Fibroblast of lung (primary cell): ENCODE measurements around the gene CANX. TPM values are rescaled to one million over a fixed set of nuclear protein-coding genes. Genes with fewer than 3 reads are reported as not detected.

ENCODE experiments used
- DNase-seq, 2 donors: peaks; one replicate each; pipeline versions ENCODE4 v3.0.0 to v3.0.0-alpha.2; 2010; ENCODE audit warnings: low read depth in 2 of 2
- H2AFZ ChIP-seq: 2 replicates; pipeline ENCODE4 v1.5.1; 2012; ENCODE audit warnings: low read length, control low read depth, inconsistent platforms
- H3K27ac ChIP-seq: 2 replicates; pipeline ENCODE4 v1.5.1; 2011; ENCODE audit warnings: low read length, control low read depth; ENCODE audit not compliant: insufficient read depth
- H3K27me3 ChIP-seq: 2 replicates; pipeline ENCODE4 v1.5.1; 2011; ENCODE audit warnings: mild to moderate bottlenecking, low read length; ENCODE audit not compliant: control insufficient read depth, insufficient read depth
- H3K36me3 ChIP-seq: 2 replicates; pipeline ENCODE4 v1.5.1; 2011; ENCODE audit warnings: low read length; ENCODE audit not compliant: control insufficient read depth, insufficient read depth
- H3K4me1 ChIP-seq: 2 replicates; pipeline ENCODE4 v1.5.1; 2011; ENCODE audit warnings: low read length; ENCODE audit not compliant: control insufficient read depth, insufficient read depth; ENCODE audit errors: extremely low read depth
- H3K4me2 ChIP-seq: 2 replicates; pipeline ENCODE4 v1.5.1; 2011; ENCODE audit warnings: low read length, control low read depth; ENCODE audit not compliant: insufficient read depth; ENCODE audit errors: extremely low read depth
- H3K4me3 ChIP-seq, 4 experiments: fragments of 200-600 bp in 1 of 4; sonication (generic) in 1 of 4; replicated peaks in 1 of 4; 2 replicates each; pipeline ENCODE4 v1.5.1; 2011 to 2016; ENCODE audit warnings: low read length in 4 of 4, low read depth in 3 of 4, mild to moderate bottlenecking in 3 of 4, control low read depth in 2 of 4, inconsistent platforms in 1 of 4, mixed read lengths in 1 of 4; ENCODE audit not compliant: insufficient read depth in 1 of 4; ENCODE audit errors: control extremely low read depth in 1 of 4
- H3K79me2 ChIP-seq: 2 replicates; pipeline ENCODE4 v1.5.1; 2012; ENCODE audit warnings: mild to moderate bottlenecking, low read length, inconsistent platforms; ENCODE audit not compliant: control insufficient read depth, insufficient read depth
- H3K9ac ChIP-seq: 2 replicates; pipeline ENCODE4 v1.5.1; 2011; ENCODE audit warnings: mild to moderate bottlenecking, low read length, control low read depth; ENCODE audit not compliant: insufficient read depth
- H3K9me3 ChIP-seq: 2 replicates; pipeline ENCODE4 v1.5.1; 2012; ENCODE audit warnings: low read depth, low read length; ENCODE audit not compliant: control insufficient read depth, insufficient read depth
- H4K20me1 ChIP-seq: 2 replicates; pipeline ENCODE4 v1.5.1; 2011; ENCODE audit warnings: low read length; ENCODE audit not compliant: control insufficient read depth, insufficient read depth; ENCODE audit errors: extremely low read depth
- EZH2 ChIP-seq: IDR thresholded peaks from 2 replicates; pipeline ENCODE4 v1.5.1; 2012; ENCODE audit warnings: low read length, control low read depth, mild to moderate bottlenecking; ENCODE audit errors: missing control alignments
- polyA plus RNA-seq, 2 donors: library from polyadenylated mRNA; depleted of rRNA in 1 of 2; stranded (reverse) in 1 of 2; unstranded in 1 of 2; fragments of >200 nt; gene quantifications; 2 replicates each; pipeline ENCODE4 v1.2.1, GENCODE V29; 2011 to 2012; ENCODE audit warnings: missing spikeins in 1 of 2
- total RNA-seq: library from RNA; depleted of rRNA; stranded (reverse); fragments of >200 nt; gene quantifications from 2 replicates; pipeline ENCODE4 v1.2.1, GENCODE V29; 2014
- TF ChIP-seq, protein P1 (sequence below), 2 donors: IDR thresholded peaks in 1 of 2; conservative IDR thresholded peaks in 1 of 2; 1 replicate in 1 of 2; 2 replicates in 1 of 2; pipeline ENCODE4 v1.5.1; 2011 to 2012; ENCODE audit warnings: low read length in 2 of 2, control low read depth in 1 of 2, inconsistent platforms in 1 of 2, low read depth in 1 of 2, mild to moderate bottlenecking in 1 of 2

Gene CANX
- total and polyA plus RNA-seq, 2 donors (not counting 1 experiment from before 2014, with no cell fraction given), result 589 to 722 TPM

DNA sequence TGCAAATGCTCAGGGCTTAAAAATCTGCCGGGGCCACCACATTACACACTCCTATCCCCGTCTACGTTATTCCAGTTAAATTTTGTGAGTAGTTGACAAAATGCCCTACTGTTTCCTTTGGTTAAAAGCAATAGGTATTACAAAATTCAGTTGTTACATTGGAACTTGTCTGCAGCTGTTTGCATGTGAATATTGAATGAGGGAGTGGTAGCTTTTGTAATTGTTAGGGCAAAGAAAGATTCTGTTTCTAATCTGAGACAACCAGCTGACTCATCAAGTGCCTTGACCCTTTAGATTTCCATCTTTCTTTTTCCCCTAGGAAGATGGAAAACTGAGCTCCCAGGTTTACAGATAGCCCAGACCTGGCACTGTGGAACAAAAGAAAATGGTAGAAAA, 64.0 kb downstream of the CANX start:
- Histone ChIP-seq H3K36me3 (peaks cover 8% of the 10 kb centered on the region), H3K9me3 (no peaks in the 10 kb centered on the region), H3K9ac (no peak overlapping the region), H3K4me1 (peaks cover 36% of the 10 kb centered on the region), H3K27me3 (no peaks in the 10 kb centered on the region), H3K27ac (peak overlapping the region; percentile 36), H3K4me3 (peak overlapping the region in 1 of 4 experiments; percentile 2), H3K4me2 (peak overlapping the region; percentile 13), H4K20me1 (no peaks in the 10 kb centered on the region), H3K79me2 (peaks cover 62% of the 10 kb centered on the region), H2AFZ (no peak overlapping the region)
- no peak for TF ChIP-seq EZH2
- TF ChIP-seq, protein P1, sequence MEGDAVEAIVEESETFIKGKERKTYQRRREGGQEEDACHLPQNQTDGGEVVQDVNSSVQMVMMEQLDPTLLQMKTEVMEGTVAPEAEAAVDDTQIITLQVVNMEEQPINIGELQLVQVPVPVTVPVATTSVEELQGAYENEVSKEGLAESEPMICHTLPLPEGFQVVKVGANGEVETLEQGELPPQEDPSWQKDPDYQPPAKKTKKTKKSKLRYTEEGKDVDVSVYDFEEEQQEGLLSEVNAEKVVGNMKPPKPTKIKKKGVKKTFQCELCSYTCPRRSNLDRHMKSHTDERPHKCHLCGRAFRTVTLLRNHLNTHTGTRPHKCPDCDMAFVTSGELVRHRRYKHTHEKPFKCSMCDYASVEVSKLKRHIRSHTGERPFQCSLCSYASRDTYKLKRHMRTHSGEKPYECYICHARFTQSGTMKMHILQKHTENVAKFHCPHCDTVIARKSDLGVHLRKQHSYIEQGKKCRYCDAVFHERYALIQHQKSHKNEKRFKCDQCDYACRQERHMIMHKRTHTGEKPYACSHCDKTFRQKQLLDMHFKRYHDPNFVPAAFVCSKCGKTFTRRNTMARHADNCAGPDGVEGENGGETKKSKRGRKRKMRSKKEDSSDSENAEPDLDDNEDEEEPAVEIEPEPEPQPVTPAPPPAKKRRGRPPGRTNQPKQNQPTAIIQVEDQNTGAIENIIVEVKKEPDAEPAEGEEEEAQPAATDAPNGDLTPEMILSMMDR (conservative IDR thresholded peaks at IDR 0.05 in 1 of 2, IDR thresholded peaks at IDR 0.05 in 1 of 2; ENCODE audit: low read depth in 1 of 2, low read length in 2 of 2), result no peak
- DNase-seq, result peak; percentile 66 to 78

DNA sequence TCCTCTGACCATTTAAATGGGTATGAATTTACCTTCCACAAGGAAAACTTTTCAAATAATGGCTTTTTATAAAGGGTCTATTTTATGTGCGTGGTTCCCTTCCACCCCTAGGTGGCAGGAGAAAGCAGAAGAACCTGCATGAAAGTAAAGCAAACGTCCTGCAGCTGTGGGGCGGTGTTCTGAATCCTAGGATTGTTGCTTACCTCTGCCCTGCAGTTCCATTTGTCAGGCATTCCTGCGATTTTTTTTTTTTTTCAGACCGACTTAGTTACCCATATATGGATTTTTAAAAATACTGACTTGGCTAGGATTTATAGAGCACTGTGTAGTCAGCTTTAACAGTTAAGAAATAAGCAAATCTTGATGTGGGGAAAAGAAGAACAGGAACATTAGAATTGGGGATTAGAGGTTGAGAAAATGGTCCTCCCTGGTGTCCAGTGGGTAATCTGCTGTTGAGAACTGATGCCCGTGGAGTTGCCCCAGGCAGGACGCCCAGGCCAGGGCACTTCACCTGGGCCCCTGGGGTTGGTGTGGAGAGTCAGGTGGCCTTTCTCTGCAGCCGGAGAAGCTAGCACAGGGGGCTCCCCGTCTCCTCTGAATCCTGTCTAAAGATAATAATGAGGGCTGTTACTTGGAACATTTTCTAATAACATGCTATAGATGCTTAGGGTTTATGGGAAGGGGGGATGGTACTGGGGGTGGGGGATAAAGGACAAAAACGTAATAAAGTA, 64.6 kb downstream of the CANX start:
- Histone ChIP-seq H2AFZ (no peak overlapping the region), H3K79me2 (peaks cover 58% of the 10 kb centered on the region), H4K20me1 (no peaks in the 10 kb centered on the region), H3K9me3 (no peaks in the 10 kb centered on the region), H3K36me3 (peaks cover 8% of the 10 kb centered on the region), H3K27me3 (no peaks in the 10 kb centered on the region), H3K9ac (no peak overlapping the region), H3K27ac (peak overlapping the region; percentile 31), H3K4me2 (peak overlapping the region; percentile 23), H3K4me1 (peaks cover 36% of the 10 kb centered on the region), H3K4me3 (peak overlapping the region in 1 of 4 experiments; percentile 15)
- peak; percentile 92 for DNase-seq
- no peak for TF ChIP-seq EZH2
- TF ChIP-seq, protein P1 (conservative IDR thresholded peaks at IDR 0.05 in 1 of 2, IDR thresholded peaks at IDR 0.05 in 1 of 2; ENCODE audit: low read depth in 1 of 2, low read length in 2 of 2), result peak; percentile 71 to 96

DNA sequence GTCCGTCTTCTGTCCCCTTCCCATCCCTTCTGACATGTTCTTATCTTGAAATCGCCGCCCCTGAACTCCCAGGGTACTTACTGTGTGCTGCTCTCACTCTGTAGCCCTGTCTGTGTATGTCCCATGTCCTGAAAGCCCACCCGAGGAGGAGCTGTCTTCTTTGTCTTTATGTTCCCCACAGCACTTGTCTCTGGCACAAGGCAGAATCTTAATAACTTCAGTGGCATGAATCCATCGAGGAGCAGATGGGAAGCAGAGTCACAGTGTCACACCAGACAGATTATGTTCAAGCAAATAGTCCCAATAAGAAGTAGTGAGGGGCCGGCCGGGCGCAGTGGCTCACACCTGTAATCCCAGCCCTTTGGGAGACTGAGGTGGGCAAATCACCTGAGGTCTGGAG, 65.3 kb downstream of the CANX start:
- no peak overlapping the region for H2AFZ ChIP-seq
- DNase-seq, result no peak
- no peaks in the 10 kb centered on the region for H3K9me3 ChIP-seq
- no peaks in the 10 kb centered on the region for H3K27me3 ChIP-seq
- H3K27ac ChIP-seq, result peak overlapping the region; percentile 18
- peaks cover 36% of the 10 kb centered on the region for H3K4me1 ChIP-seq
- TF ChIP-seq EZH2, result no peak
- TF ChIP-seq, protein P1 (conservative IDR thresholded peaks at IDR 0.05 in 1 of 2, IDR thresholded peaks at IDR 0.05 in 1 of 2; ENCODE audit: low read depth in 1 of 2, low read length in 2 of 2), result no peak
- H4K20me1 ChIP-seq, result no peaks in the 10 kb centered on the region
- no peak overlapping the region for H3K4me2 ChIP-seq
- no peak overlapping the region for H3K4me3 ChIP-seq
- H3K79me2 ChIP-seq, result peaks cover 58% of the 10 kb centered on the region
- peaks cover 10% of the 10 kb centered on the region for H3K36me3 ChIP-seq
- H3K9ac ChIP-seq, result no peak overlapping the region
